Stimulated activated CD8-positive, alpha-beta memory T cell treated with anti-CD3 and anti-CD28 coated beads, Interleukin-2, amount 100 ng/mL, for 1 hour (primary cell): ENCODE results near the gene CD226.
"Not testable (repeated sequence)": the region's sequence is repeated elsewhere in the genome, so short reads cannot be mapped to it uniquely, and the experiment has no call there.

ENCODE experiments used
- DNase-seq, 2 donors: peaks; one replicate each; pipeline ENCODE4 v3.0.0-alpha.2; 2020; ENCODE audit warnings: low read depth in 2 of 2

CD226 gene

DNA sequence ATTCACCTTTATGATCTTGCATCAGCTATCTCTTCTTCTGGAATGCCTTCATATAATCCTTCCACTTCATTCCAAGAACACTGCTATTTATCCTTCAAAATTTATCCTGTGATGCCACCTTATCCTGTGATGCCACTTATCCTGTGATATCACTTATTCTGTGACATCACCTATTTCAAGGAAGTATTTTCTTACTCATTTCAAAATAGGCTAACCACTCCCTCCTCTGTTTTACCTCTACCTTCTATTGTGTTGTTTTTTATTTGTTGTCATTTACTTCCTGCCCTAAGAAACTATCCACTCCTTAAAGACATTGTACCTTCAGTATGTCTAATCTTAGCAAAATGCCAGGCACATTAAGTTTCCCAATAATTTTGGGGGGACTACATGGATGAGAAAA lies 38.8 kb downstream of the CD226 start:
- no peak for DNase-seq

DNA sequence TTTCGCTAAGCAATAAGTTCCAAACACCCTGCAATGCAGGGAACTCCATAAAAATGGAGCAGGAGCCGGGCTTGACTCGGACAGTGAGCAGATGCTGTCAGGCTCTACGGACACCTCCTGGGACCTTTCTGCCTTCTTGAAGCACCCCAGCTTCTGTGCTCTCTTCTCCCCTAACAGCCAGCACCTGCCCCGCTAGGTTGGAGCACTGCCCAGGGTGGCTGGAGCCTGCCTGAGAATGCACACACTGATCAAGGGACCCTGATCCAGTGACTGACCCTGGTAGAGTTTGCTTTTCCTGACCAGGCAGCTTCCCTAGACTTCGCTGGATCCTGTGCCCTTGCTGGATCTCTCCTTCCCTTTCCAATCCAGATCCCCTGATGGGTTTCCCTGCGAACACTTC lies 40.9 kb downstream of the CD226 start:
- no peak for DNase-seq

DNA sequence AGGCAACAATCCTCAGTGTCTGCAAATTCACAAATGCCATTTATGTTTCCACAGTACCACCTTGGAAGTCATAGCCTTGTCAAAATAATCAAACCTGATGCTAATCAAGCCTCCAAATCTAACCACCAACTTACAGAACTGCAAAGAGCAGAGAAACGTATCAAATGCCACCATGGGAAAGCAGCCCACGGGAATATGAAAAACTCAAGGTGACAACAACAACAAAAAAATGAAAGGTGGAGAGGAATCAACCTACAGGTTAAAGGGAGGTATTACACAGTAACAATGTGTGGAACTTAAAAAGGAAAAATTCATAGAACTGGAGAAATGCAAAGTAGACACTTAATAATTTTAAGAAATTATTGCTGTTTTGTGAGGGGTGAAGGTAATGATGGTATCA lies 46.7 kb downstream of the CD226 start:
- no peak for DNase-seq

DNA sequence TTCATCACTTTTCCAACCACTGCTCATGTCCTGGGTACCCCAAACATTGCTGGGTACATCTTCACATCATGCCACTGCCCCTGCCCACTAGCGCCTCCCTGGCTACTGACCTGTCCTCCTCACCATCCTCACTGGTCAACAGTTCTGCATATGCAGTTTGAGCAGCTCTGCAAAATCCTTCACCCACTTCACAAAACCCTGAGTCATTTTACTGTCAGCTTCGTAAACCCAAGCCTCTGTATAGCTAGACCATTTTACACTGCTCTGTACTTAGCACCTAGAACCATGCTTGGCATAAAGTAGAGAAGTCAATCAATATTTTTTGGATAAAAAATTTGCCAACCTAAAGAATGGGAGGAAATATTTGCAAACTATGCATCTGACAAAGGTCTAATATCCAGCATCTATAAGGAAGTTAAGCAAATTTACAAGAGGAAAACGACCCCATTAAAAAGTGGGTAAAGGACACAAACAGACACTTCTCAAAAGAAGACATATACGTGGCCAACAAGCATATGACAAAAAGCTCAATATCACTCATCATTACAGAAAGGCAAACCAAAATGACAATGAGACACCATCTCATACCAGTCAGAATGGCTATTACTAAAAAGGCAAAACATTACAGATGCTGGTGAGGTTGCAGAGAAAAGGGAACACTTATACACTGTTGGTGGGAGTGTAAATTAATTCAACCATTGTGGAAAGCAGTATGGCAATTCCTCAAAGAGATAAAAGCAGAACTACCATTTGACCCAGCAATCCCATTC lies 48.3 kb downstream of the CD226 start:
- not testable (repeated sequence) for DNase-seq

DNA sequence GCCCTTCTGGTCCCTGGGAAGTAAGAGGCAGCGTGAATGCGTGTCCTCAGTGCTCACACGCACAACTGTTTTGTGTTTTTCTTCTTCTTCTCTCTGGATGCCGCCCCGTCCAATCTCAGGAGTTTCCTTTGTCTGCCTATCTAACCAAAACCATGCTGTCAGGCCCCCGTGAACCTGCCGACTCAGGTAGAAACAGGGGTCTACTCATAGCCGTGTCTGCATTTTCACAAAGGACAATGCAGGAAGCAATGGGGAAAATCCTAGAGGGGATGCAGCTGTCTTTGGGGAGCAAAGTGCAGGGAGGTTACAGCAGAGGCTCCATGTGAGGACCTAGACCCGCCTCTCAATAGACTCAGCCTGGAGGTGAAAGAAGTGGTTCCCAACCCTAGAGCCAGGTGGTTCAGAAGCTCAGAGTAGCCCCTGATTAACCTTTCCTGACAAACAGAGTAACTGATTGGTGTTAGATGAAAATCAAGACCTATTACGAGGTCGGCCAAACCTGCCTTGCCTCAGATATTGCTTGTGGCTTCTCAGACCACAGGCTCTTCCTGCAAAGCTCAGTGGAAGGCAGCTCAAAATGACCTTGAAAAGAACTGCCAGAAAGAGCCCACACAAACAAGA lies 49.3 kb downstream of the CD226 start:
- DNase-seq: no peak

DNA sequence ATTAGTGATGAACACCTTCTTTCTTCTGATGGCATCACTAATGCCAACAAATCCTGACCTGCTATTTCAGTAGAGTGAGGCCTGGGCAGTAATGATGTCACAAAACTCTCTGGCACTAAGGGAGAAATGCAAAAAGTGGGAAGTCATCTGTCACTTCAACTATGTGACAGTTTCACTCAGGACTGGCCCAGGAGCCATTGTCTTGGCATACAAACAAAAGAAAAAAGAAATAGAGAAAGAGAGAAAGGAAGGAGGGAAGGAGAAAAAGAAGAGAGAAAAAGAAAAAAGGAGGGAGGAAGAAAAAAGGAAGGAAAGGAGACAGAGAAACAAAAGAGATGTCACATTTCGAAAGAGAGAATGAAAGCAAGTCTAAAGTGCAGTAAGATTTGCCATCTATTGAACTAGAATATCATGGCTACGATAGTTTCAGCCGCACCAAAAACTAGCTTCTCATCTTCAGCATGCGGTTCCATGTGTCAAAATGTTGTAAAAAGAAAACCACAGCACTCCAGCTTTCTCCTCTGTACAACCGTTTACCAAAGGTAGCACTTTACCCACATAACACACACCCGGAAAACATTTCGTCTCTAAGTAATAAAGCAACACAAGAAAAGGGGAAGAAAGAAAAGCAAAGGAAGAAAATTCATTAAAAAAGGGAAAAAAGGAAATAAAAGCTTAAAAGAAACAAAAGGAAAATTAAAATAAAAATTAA lies 50.1 kb downstream of the CD226 start:
- DNase-seq: no peak

DNA sequence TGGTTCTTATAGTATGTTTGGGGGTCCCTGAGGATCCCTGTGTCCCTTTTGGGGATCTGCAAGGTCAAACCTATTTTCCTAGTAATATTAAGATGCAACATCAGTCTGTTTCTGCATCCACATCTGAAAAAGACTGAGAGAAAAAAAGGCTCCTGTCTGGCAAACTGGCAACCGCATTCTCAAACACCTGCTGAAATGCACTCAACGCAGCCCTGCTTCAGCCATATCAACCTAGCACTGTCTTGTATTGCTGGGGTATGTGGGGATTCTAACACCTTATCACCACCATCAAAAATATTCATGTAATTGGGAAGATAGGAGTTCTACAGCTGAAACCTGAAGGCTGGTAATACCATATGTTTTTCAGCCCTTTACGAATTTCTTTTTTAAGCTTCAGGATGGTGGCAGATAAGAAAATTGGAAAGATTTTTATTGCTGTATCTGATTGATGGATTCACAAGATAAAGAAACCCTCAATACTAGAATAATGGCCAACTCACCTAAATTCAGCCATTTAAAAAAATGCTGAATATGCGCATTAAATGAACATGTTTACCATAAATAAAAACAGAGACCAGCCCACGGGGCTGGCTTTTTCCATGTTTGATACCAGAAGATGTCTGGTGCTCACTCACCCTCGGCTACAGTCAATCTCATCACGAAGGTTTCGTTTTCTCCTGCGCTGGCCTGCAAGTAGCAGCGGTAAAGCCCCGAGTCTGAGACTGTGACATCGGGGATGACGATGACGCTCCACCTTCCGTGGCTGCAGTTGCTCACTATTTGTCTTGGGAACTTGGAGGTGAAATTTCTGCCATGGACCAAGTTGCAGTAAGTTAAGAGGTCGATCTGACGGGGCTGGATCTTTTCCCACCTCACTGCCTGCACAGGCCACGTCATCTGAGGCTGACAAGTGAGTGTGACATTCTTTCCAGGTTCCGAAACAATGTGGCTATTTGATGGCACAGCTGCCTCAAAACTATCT lies 52.3 kb downstream of the CD226 start:
- no peak for DNase-seq

DNA sequence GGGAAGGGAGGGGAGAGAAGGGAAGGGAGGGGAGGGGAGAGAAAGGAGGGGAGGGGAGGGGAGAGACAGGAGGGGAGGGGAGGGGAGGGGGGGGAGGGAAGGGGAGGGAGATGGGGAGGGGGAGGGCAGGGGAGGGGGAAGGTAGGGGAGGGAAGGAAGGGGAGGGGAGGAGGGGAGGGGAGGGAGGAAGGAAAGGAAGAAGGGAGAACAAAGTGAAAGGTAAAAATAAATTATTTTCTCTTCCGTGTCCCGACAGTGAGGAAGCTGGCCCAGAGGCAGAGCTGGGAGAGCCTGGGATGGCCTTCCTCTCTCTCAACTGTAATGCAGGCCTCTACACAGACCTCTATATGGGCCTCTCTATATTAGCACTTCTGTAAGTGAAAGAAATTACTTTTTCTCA lies 53.2 kb downstream of the CD226 start:
- DNase-seq: no peak

DNA sequence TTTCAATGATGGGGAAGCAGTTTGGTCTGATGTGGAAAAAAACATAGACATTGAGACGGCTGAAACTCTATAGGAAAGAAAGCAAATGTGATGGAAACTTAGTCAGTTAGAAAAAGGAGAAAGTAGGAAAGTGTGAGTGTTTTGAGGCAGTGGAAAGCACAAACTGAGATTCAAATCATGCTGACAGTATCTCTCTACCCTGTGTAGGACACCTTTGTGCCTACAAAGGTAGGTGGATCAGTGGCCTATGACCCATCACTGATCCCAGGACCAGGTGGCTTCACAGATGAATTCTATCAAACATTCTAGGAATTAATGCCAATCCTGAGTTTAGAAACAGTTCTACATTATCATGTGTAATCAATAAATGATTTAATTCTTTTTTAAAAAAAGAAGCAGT lies 57.1 kb downstream of the CD226 start:
- no peak for DNase-seq

DNA sequence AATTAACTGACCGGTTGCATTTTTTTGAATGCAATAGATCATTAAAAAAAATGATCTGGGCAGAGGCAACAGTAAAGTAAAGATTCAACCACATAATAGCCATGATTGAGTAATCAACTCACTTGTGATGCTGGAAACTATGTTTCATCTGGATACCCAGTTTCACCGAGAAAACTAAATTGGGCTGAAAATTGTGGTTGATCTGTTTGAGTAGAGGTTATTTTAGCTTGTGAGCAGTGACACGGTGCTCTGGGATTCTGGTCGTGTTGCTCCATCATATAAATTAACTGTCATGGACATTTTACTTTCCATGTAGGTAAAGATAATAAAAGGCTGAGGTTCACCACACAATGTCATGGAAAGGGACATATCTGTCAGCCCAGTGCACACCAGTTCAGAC lies 58.7 kb downstream of the CD226 start:
- no peak for DNase-seq

DNA sequence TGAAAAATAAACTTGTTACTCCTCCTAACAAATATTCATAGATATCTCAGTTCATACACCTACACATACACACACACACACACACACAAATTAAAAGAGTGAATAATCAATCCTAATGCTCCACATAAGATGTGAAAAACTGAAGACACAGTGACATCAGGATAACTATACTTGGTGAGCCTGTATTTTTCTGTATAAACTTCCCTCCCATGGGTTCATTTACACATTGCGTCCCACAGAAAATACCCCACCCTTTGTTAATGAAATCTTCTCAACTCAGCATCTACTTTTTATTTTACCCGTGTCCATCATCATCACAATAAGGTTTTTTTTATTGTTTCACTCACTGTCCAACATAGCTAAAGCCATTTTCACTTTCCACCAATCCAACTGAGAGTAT lies 60.4 kb downstream of the CD226 start:
- no peak for DNase-seq

DNA sequence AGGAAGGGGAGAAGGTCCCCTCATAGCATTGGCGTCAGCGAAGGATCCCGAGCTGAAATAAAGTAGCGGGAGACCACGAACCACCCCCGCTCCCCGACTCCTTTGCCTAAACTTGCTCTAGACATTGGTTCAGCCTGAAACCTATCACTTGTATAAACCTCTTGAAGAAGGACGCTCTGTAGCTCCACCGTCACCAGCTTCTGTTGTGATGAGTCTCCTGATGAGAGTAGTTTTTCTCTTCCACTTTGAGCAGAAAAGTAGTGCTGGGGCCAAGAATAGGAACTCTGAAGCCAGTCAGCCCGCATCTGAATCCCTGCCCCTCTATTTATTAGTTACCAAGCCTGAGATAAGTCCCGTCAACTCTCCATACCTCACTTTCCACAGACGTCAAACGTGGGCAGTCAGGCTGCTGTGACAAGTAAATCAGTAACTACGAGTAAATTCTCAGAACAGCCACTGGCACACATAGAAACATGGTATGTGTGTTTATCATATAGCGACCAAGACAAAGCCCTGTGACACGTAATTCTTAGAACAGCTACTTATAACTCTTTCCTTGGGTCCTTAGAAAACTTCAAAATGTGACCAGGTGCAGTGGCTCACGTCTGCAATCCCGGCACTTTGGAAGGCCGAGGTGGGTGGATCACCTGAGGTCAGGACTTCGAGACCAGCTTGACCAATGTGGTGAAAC lies 61.7 kb downstream of the CD226 start:
- peak in 1 of 2 donors; percentile 10 for DNase-seq

DNA sequence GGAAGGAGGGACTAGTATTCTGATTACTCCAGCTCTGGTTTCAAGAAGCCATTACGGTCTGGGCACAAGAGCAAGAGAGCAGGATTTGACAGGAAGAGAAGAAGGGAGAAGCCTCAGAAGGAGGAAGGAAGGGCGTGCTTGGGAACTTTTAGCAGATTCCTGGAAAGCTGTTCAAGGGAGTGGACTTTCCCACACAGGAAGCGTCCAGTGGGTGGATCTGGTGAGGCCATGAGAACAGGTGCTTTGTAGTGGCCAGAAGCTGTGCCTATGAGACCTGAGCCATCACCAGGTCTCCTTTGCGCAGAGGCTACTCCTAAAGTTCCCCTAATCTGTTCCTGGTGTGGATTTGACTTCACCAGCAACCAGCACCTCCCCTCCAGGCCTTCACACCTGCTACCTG lies 62.3 kb downstream of the CD226 start:
- DNase-seq: no peak

DNA sequence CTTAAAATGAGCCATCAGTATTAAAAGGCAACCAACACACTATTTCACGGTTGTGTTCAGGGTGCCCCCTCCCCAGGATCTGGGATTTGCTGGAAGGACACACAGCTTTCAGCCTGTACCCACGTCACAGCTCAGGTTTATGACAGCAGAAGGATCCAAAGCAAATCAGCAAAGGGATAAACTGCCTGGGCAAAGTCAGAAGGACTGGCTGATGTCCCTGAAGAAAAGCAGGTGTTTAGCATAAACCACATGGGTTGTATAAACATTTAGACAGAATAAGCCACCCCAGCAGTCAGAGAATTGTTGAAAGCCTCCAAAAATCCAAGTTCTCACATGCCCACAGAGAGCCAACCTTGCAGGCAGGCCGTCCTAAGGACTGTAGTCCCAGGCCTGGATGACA lies 63.9 kb downstream of the CD226 start:
- no peak for DNase-seq

DNA sequence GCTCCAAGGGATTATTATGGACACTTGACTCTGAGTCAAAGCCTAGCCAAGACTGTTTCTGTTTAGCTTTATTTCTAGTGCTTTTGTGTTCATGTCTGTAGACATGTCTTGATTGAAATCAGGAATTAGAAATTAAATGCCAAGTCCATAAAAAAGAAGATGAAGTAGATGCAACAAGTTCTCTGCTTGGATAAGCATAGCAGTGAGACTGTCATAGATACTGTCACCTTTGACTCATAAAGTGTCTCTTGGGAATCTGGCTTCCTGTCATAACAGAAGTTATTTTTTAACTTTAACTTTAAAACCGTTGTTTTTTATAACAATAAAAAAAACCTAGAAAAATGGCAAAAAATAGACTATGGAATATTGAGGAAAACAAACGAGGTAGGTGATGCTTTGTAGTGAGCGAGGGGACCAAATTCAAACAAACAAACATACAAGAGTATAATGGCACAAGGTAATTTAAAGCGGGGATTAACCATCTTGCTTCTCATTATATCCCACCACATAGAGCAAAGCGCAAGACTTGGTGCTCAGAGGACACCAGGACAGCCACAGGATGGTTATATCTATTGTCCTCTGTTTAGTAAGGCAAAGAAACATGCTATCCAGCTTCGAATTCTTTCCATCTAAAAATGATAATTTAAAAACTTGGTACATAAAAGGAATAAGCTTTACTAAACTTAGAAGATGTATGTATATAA lies 64.6 kb downstream of the CD226 start:
- DNase-seq: no peak

DNA sequence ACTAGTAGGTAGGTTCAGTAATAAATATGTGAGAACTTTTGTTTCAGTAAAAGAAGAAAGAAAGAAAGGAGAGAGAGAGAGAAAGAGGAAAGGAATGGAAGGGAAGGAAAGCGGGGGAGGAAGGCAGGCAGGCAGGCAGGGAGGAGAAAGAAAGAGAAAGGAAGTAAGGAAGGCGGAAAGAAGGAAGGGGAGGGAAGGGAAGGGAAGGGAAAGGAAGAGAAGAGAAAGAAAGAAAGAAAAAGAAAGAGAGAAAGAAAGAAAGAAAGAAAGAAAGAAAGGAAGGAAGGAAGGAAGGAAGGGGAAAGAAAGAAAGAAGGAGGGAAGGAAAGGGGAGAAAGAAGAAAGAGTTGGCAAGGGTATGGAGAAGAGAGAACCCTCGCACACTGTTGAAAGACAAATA lies 67.6 kb downstream of the CD226 start:
- no peak for DNase-seq

DNA sequence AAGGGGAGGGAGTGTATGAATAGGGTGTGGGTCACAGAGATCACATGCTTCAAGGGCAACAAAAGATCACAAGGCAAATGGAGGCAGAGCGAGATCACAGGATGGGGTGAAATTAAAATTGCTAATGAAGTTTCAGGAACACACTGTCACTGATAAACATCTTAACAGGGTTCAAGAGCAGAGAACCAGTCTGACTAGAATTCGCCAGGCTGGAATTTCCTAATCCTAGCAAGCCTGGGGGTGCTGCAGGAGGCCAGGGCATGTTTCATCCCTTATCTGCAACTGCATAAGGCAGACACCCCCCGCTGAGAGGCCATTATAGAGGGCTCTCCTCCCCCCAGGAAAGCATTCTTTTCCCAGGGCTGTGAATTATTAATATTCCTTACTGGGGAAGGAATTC lies 68.6 kb downstream of the CD226 start:
- not testable (repeated sequence) for DNase-seq

DNA sequence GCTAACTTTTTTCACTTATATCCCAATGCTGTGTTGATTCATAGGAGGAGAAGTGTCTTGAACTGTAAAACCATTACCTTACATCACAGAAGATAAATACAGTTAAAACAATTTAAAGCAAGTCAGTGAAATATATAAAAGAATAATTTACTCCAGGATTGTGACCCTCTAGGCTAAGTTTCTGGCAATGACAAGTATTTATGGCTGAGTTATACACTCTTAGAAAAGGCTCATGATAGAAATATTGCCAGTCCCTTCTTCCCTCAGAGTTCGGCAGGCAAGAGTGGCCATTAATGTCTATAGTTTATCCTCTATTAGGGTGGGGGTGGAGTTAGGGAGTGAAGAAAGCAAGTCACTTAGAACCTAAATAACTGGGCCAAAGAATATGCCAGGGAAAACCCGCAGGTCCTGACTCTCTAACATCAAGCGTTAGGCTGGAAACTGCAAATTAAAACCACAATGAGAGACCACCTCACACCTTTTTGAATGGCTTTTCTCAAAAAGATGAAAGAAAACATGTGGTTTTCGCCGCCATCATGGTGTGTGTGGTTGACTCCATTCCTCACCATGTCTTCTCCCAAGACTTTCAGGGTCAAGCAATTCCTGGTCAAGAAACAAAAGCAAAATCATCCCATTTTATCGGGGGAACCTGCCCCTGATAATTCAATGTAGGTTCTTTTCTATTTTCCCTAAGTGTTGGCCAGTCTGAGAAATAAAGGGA lies 69.3 kb downstream of the CD226 start:
- no peak for DNase-seq

DNA sequence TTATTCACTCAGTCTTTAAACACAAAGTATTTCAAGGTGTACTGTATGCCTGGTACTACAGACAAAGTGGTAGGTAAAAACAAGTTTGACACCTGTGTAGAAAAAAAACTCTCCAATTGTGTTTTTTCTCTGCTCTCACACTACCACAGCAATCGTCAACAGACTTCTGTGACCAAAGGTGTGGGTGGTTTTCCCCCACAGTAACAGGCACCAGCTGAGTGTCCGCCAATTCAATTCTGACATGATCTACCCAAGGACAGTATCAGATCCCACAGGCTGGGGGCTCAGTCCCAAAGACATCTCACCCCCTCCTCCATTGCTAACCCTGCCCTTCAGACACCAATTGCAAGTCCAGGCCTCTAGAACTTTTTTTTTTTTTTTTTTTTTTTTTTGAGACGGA lies 71.2 kb downstream of the CD226 start:
- no peak for DNase-seq

DNA sequence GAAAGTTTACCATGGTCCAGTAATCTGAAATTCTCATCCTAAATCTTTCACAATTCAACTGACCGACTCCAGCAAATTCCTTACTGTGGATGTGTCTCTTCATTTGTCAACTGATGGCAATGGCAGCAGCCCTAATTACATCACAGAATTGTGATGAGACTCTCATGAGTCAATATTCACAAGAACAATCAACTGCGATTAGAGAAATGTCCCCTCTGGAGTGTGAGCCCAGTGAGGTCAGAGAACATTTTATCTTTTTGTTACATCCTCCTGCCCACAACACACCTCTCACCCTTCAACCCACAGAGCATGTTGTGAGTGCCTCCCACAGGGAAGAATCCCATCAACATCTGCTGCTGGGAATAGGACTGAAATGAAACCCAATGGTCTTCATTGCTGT lies 73.6 kb downstream of the CD226 start:
- no peak for DNase-seq
